Smooth muscle cell (in vitro differentiated cells): ENCODE results near the gene TCHP. TPM values are rescaled to one million over a fixed set of nuclear protein-coding genes. Genes with fewer than 3 reads are reported as not detected.

Experiments
- DNase-seq: peaks from one replicate; lab custom pipeline; 2025; ENCODE audit not compliant: unreplicated experiment; lab: John Stamatoyannopoulos, UW
- H2AFZ ChIP-seq: fragments of 200-600 bp; sonication (generic); 2 replicates; pipeline ENCODE4 v1.6.0; 2016; ENCODE audit warnings: antibody characterized with exemption, low read depth, mild to moderate bottlenecking
- H3F3A ChIP-seq: fragments of 200-600 bp; sonication (generic); 2 replicates; pipeline ENCODE4 v1.6.0; 2017; ENCODE audit warnings: antibody characterized with exemption, low read depth
- H3K27ac ChIP-seq: fragments of 200-600 bp; sonication (generic); 2 replicates; pipeline ENCODE4 v1.5.1; 2016; ENCODE audit warnings: low read depth, mild to moderate bottlenecking
- H3K27me3 ChIP-seq: fragments of 200-600 bp; sonication (generic); 2 replicates; pipeline ENCODE4 v1.6.1; 2016; ENCODE audit warnings: low read depth, mild to moderate bottlenecking
- H3K36me3 ChIP-seq: fragments of 200-600 bp; sonication (generic); 2 replicates; pipeline ENCODE4 v1.5.1; 2016; ENCODE audit warnings: low read depth
- H3K4me1 ChIP-seq: fragments of 200-600 bp; sonication (generic); 2 replicates; pipeline ENCODE4 v1.5.1; 2016; ENCODE audit warnings: low read depth
- H3K4me2 ChIP-seq: fragments of 200-600 bp; sonication (generic); 2 replicates; pipeline ENCODE4 v1.6.0; 2016; ENCODE audit warnings: mild to moderate bottlenecking
- H3K4me3 ChIP-seq: fragments of 200-600 bp; sonication (generic); 2 replicates; pipeline ENCODE4 v1.5.1; 2016; ENCODE audit warnings: mild to moderate bottlenecking
- H3K79me2 ChIP-seq: fragments of 200-600 bp; sonication (generic); 2 replicates; pipeline ENCODE4 v1.6.0; 2016; ENCODE audit warnings: low read depth, mild to moderate bottlenecking
- H3K9ac ChIP-seq: fragments of 200-600 bp; sonication (generic); 2 replicates; pipeline ENCODE4 v1.6.0; 2016; ENCODE audit warnings: low read depth
- H3K9me3 ChIP-seq: fragments of 200-600 bp; sonication (generic); replicated peaks from 2 replicates; pipeline ENCODE4 v1.5.1; 2016; ENCODE audit warnings: low read depth
- H4K20me1 ChIP-seq: fragments of 200-600 bp; sonication (generic); 2 replicates; pipeline ENCODE4 v1.6.0; 2016; ENCODE audit warnings: low read depth
- CTCF ChIP-seq: fragments of 200-600 bp; sonication (generic); IDR thresholded peaks from 2 replicates; pipeline ENCODE4 v1.5.1; 2017; ENCODE audit warnings: borderline replicate concordance, mild to moderate bottlenecking, antibody characterized with exemption; ENCODE audit not compliant: insufficient read depth, poor library complexity, severe bottlenecking
- WGBS: methylation state at CpG from one replicate; pipeline ENCODE4 v1.1.7; 2016; ENCODE audit warnings: low lambda C conversion rate; 5-methylcytosine and 5-hydroxymethylcytosine counted together
- polyA plus RNA-seq: library from polyadenylated mRNA; unstranded; fragments of >200 nt; fragmentation: Nextera tagmentation; extraction: Ambion mirVana; gene quantifications from 2 replicates; pipeline ENCODE4 v1.2.1, GENCODE V29; 2016
- total RNA-seq: library from RNA; depleted of rRNA; stranded (reverse); fragments of >200 nt; gene quantifications from 2 replicates; pipeline ENCODE4 v1.2.3, GENCODE V29; 2014

Gene TCHP
- total and polyA plus RNA-seq, 2 experiments from 2014 or later, result 4.2 to 7.7 TPM

- no peak overlapping the region for H2AFZ ChIP-seq
- H3K9ac ChIP-seq, result no peak overlapping the region
- no peak overlapping the region for H3K4me3 ChIP-seq
- H3K4me2 ChIP-seq, result no peak overlapping the region
- DNase-seq, result no peak
- no peak overlapping the region for H3K27ac ChIP-seq
- H4K20me1 ChIP-seq, result no peaks in the 10 kb centered on the region
- no peaks in the 10 kb centered on the region for H3K79me2 ChIP-seq
- no peaks in the 10 kb centered on the region for H3K9me3 ChIP-seq
- 97% methylated on average over 10 of the region's 10 CpGs for WGBS
- no peak for TF ChIP-seq CTCF
- no peaks in the 10 kb centered on the region for H3K4me1 ChIP-seq
- no peaks in the 10 kb centered on the region for H3K27me3 ChIP-seq
- H3K36me3 ChIP-seq, result peaks cover 3% of the 10 kb centered on the region
- H3F3A ChIP-seq, result no peaks in the 10 kb centered on the region
Measured at GRCh38 chr12:109905301-109905700, 5.2 kb downstream of the TCHP start.

GRCh38 chr12:109910254-109910968 is 10.3 kb downstream of the TCHP start:
- no peaks in the 10 kb centered on the region for H3K9me3 ChIP-seq
- 81% methylated on average over 8 of the region's 8 CpGs for WGBS
- no peaks in the 10 kb centered on the region for H3K36me3 ChIP-seq

GRCh38 chr12:109910969-109911348 is 10.9 kb downstream of the TCHP start:
- Histone ChIP-seq H3K4me1 (no peaks in the 10 kb centered on the region), H4K20me1 (no peaks in the 10 kb centered on the region), H2AFZ (no peak overlapping the region), H3K27ac (no peak overlapping the region), H3K4me3 (no peak overlapping the region), H3F3A (no peaks in the 10 kb centered on the region), H3K79me2 (no peaks in the 10 kb centered on the region), H3K27me3 (no peaks in the 10 kb centered on the region), H3K9ac (no peak overlapping the region), H3K9me3 (no peaks in the 10 kb centered on the region), H3K4me2 (no peak overlapping the region), H3K36me3 (no peaks in the 10 kb centered on the region)
- DNase-seq, result no peak
- 72% methylated on average over 12 of the region's 12 CpGs for WGBS
- peak; percentile 14 for TF ChIP-seq CTCF

More at GRCh38 chr12:109910254-109910968, 10.3 kb downstream of the TCHP start:
- Histone ChIP-seq H3K4me2 (no peak overlapping the region), H3K9ac (no peak overlapping the region), H4K20me1 (no peaks in the 10 kb centered on the region), H2AFZ (no peak overlapping the region), H3F3A (no peaks in the 10 kb centered on the region), H3K4me1 (no peaks in the 10 kb centered on the region), H3K4me3 (no peak overlapping the region), H3K27me3 (no peaks in the 10 kb centered on the region), H3K27ac (no peak overlapping the region), H3K79me2 (no peaks in the 10 kb centered on the region)
- DNase-seq, result no peak
- TF ChIP-seq CTCF, result no peak

GRCh38 chr12:109912855-109913321 is 12.8 kb downstream of the TCHP start:
- no peak overlapping the region for H3K27ac ChIP-seq
- H3K36me3 ChIP-seq, result peaks cover 4% of the 10 kb centered on the region
- no peak overlapping the region for H2AFZ ChIP-seq
- H4K20me1 ChIP-seq, result no peaks in the 10 kb centered on the region
- no peak overlapping the region for H3K9ac ChIP-seq
- H3K9me3 ChIP-seq, result no peaks in the 10 kb centered on the region
- H3K4me1 ChIP-seq, result no peaks in the 10 kb centered on the region
- no peaks in the 10 kb centered on the region for H3F3A ChIP-seq
- H3K27me3 ChIP-seq, result no peaks in the 10 kb centered on the region
- DNase-seq, result no peak
- TF ChIP-seq CTCF, result no peak
- H3K4me2 ChIP-seq, result no peak overlapping the region
- no peak overlapping the region for H3K4me3 ChIP-seq
- H3K79me2 ChIP-seq, result no peaks in the 10 kb centered on the region
- WGBS, result 96% methylated on average over 12 of the region's 12 CpGs
